Measurements from ENCODE around the gene VTA1.
A peak's percentile ranks its signal among the peaks of the same experiment; 100 is the strongest.
"Not testable (repeated sequence)": the region's sequence is repeated elsewhere in the genome, so short reads cannot be mapped to it uniquely, and the experiment has no call there.

The VTA1 gene

GRCh38 chr6:142172758-142173157 is 25.7 kb downstream of the VTA1 start:
- DNase-seq = no peak

GRCh38 chr6:142173980-142174379 is 26.9 kb downstream of the VTA1 start:
- no peak for DNase-seq

- no peak for DNase-seq
These were observed 27.6 kb downstream of the VTA1 start for GRCh38 chr6:142174703-142175102.

- no peak for DNase-seq
These were observed 31.1 kb downstream of the VTA1 start for GRCh38 chr6:142178129-142178528.

GRCh38 chr6:142182004-142182403 is 34.9 kb downstream of the VTA1 start:
- no peak for DNase-seq

- no peak for DNase-seq
These were observed 36.3 kb downstream of the VTA1 start for GRCh38 chr6:142183351-142183750.

GRCh38 chr6:142184307-142184706 is 37.2 kb downstream of the VTA1 start:
- DNase-seq = no peak

GRCh38 chr6:142185641-142186040 is 38.6 kb downstream of the VTA1 start:
- DNase-seq = no peak

GRCh38 chr6:142187209-142187608 is 40.1 kb downstream of the VTA1 start:
- peak; percentile 37 for DNase-seq

- DNase-seq = not testable (repeated sequence)
These were observed 41.3 kb downstream of the VTA1 start for GRCh38 chr6:142188341-142188740.

GRCh38 chr6:142189057-142189456 is 42.0 kb downstream of the VTA1 start:
- DNase-seq = no peak

GRCh38 chr6:142192343-142192742 is 45.3 kb downstream of the VTA1 start:
- no peak for DNase-seq

GRCh38 chr6:142193621-142194020 is 46.6 kb downstream of the VTA1 start:
- DNase-seq = no peak

GRCh38 chr6:142195862-142196541 is 48.9 kb downstream of the VTA1 start:
- DNase-seq = no peak

GRCh38 chr6:142200846-142201628 is 54.0 kb downstream of the VTA1 start:
- no peak for DNase-seq

GRCh38 chr6:142207265-142207877 is 60.3 kb downstream of the VTA1 start:
- DNase-seq = no peak

GRCh38 chr6:142210606-142211005 is 63.5 kb downstream of the VTA1 start:
- no peak for DNase-seq

- no peak for DNase-seq
These were observed 66.3 kb downstream of the VTA1 start for GRCh38 chr6:142213402-142213801.

GRCh38 chr6:142218446-142218845 is 71.4 kb downstream of the VTA1 start:
- DNase-seq = no peak

- DNase-seq = no peak
These were observed 75.0 kb downstream of the VTA1 start for GRCh38 chr6:142222022-142222421.

GRCh38 chr6:142223938-142224337 is 76.9 kb downstream of the VTA1 start:
- DNase-seq = no peak

- DNase-seq = no peak
These were observed 78.1 kb downstream of the VTA1 start for GRCh38 chr6:142225115-142225514.

GRCh38 chr6:142225552-142225951 is 78.5 kb downstream of the VTA1 start:
- no peak for DNase-seq

- no peak for DNase-seq
These were observed 79.7 kb downstream of the VTA1 start for GRCh38 chr6:142226731-142227130.

All from NCI-H2107 (cell line).